ENCODE results near the gene C10orf105.
A peak's percentile ranks its signal among the peaks of the same experiment; 100 is the strongest.

The C10orf105 gene

GRCh38 chr10:71719464-71720201, at the start of gene C10orf105:
Gene C10orf105, minus strand, starts transcription at chr10:71719778. Its CDS starts 3,441 bp downstream, at chr10:71716337.
- no peak within 1 kb of the TSS for H3K4me3 Mint-ChIP-seq
- H3K27me3 Mint-ChIP-seq, result no peaks in the 10 kb centered on the region
- H3K27ac Mint-ChIP-seq, result peak within 1 kb of the TSS; percentile 66
- H3K36me3 Mint-ChIP-seq (ENCODE audit: low read depth), result peaks cover 22% of the 10 kb centered on the region
- H3K9me3 Mint-ChIP-seq, result no peaks in the 10 kb centered on the region
- peaks cover 83% of the 10 kb centered on the region for H3K4me1 Mint-ChIP-seq (ENCODE audit: low read depth)
- intact Hi-C loops (cut with micrococcal nuclease), result no loop called here

- peaks cover 93% of the 10 kb centered on the region for H3K36me3 Mint-ChIP-seq (ENCODE audit: low read depth)
- H3K9me3 Mint-ChIP-seq, result no peaks in the 10 kb centered on the region
- H3K4me3 Mint-ChIP-seq, result peak overlapping the region; percentile 58
- H3K27me3 Mint-ChIP-seq, result no peaks in the 10 kb centered on the region
- peak overlapping the region; percentile 90 for H3K27ac Mint-ChIP-seq
- intact Hi-C loops (cut with micrococcal nuclease), result loop anchor here (1.0 kb wide), 1 partner anchor 9 kb away; no protein-coding TSS in a partner anchor
- H3K4me1 Mint-ChIP-seq (ENCODE audit: low read depth), result peaks cover 89% of the 10 kb centered on the region
These were observed 48.0 kb upstream of the C10orf105 start for GRCh38 chr10:71767420-71768035.

DNA sequence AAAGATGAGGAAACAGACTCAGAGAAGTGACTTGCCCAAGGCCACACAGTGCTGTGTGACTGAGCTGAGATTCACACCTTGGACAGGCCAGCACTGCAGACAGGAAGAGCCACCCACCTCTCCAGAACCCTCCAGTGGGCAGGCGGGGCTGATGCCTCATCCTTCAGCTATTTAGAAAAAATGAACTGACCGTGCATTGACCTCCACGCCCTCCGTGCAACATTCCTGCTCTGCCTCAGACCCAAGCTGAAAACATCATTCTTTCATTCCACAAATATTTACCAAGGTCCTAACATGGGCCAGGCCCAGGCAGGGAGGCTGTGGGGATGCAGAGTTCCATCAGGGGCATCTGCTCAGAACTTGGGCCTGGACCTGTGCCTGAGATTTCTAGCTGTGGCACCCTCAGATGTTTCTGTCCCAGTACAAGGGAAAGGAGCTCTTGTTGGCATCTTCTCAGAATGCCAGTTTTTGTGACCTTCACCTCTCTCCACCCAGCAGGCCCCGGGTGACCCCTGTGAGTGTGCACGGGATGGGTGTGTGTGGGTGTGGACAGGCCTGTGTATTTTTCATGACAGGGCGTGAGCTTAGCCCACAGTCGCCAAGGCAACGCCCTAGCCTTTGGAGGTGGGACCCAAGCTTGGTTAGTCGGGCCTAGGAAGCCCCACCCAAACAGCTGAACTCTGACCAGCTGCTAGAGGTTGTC, 47.3 kb upstream of the C10orf105 start:
- intact Hi-C loops (cut with micrococcal nuclease), result no loop called here
- Mint-ChIP-seq H3K4me3 (peak overlapping the region; percentile 58), H3K36me3 (ENCODE audit: low read depth) (peaks cover 93% of the 10 kb centered on the region), H3K9me3 (no peaks in the 10 kb centered on the region), H3K27me3 (no peaks in the 10 kb centered on the region), H3K27ac (peak overlapping the region; percentile 90), H3K4me1 (ENCODE audit: low read depth) (peaks cover 89% of the 10 kb centered on the region)

- H3K9me3 Mint-ChIP-seq, result no peaks in the 10 kb centered on the region
- H3K4me1 Mint-ChIP-seq (ENCODE audit: low read depth), result peaks cover 89% of the 10 kb centered on the region
- no peak overlapping the region for H3K4me3 Mint-ChIP-seq
- H3K36me3 Mint-ChIP-seq (ENCODE audit: low read depth), result peaks cover 93% of the 10 kb centered on the region
- intact Hi-C loops (cut with micrococcal nuclease), result no loop called here
- peak overlapping the region; percentile 90 for H3K27ac Mint-ChIP-seq
- no peaks in the 10 kb centered on the region for H3K27me3 Mint-ChIP-seq
These were observed 46.5 kb upstream of the C10orf105 start for GRCh38 chr10:71765906-71766716.

- intact Hi-C loops (cut with micrococcal nuclease), result no loop called here
These were observed 45.8 kb upstream of the C10orf105 start for GRCh38 chr10:71765176-71765904.

GRCh38 chr10:71763352-71764127, 44.0 kb upstream of the C10orf105 start:
- Mint-ChIP-seq H3K9me3 (no peaks in the 10 kb centered on the region), H3K36me3 (ENCODE audit: low read depth) (peaks cover 97% of the 10 kb centered on the region), H3K27ac (peak overlapping the region; percentile 79), H3K4me1 (ENCODE audit: low read depth) (peaks cover 82% of the 10 kb centered on the region), H3K4me3 (no peak overlapping the region), H3K27me3 (no peaks in the 10 kb centered on the region)
- intact Hi-C loops (cut with micrococcal nuclease), result no loop called here

More at GRCh38 chr10:71765176-71765904, 45.8 kb upstream of the C10orf105 start:
- Mint-ChIP-seq H3K9me3 (no peaks in the 10 kb centered on the region), H3K27me3 (no peaks in the 10 kb centered on the region), H3K36me3 (ENCODE audit: low read depth) (peaks cover 93% of the 10 kb centered on the region), H3K4me3 (no peak overlapping the region), H3K4me1 (ENCODE audit: low read depth) (peaks cover 89% of the 10 kb centered on the region), H3K27ac (peak overlapping the region; percentile 79)

- Mint-ChIP-seq H3K27ac (peak overlapping the region; percentile 31), H3K27me3 (no peaks in the 10 kb centered on the region), H3K4me3 (no peak overlapping the region), H3K36me3 (ENCODE audit: low read depth) (peaks cover 97% of the 10 kb centered on the region), H3K9me3 (no peaks in the 10 kb centered on the region), H3K4me1 (ENCODE audit: low read depth) (peaks cover 83% of the 10 kb centered on the region)
- intact Hi-C loops (cut with micrococcal nuclease), result no loop called here
These were observed 42.7 kb upstream of the C10orf105 start for GRCh38 chr10:71762324-71762723.

DNA sequence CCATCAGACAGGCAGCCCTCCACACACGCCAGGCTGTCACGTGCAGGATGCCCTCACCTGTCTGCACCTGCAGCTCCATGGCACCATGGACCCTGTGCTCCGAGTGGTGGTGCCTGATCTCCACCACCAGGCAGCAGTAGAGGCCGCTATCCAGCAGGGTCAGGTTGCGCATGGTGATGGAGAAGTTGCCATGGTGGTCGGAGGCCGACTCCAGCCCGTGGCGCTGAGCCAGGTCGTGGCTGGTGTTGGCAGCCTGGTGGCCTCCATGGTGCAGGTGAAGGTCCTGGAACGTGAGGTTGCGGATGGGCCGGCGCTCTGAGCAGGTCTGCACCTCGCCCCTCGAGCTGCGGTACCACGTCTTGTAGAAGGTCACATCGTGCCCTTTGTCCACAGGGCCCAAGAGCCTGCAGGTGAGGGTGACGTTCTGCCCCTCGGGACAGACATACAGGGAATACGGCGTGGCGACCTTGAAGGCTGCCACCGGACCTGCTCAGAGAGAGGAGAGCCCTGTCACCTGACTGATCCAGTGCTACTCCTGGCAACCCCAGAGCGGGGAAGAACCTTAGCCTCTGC, 42.0 kb upstream of the C10orf105 start:
- Mint-ChIP-seq H3K27ac (peak overlapping the region; percentile 12), H3K4me1 (ENCODE audit: low read depth) (peaks cover 83% of the 10 kb centered on the region), H3K9me3 (no peaks in the 10 kb centered on the region), H3K27me3 (no peaks in the 10 kb centered on the region), H3K4me3 (no peak overlapping the region), H3K36me3 (ENCODE audit: low read depth) (peaks cover 92% of the 10 kb centered on the region)
- intact Hi-C loops (cut with micrococcal nuclease), result no loop called here

- no peaks in the 10 kb centered on the region for H3K27me3 Mint-ChIP-seq
- peaks cover 83% of the 10 kb centered on the region for H3K4me1 Mint-ChIP-seq (ENCODE audit: low read depth)
- no peak overlapping the region for H3K4me3 Mint-ChIP-seq
- peak overlapping the region; percentile 12 for H3K27ac Mint-ChIP-seq
- H3K36me3 Mint-ChIP-seq (ENCODE audit: low read depth), result peaks cover 90% of the 10 kb centered on the region
- intact Hi-C loops (cut with micrococcal nuclease), result no loop called here
- H3K9me3 Mint-ChIP-seq, result no peaks in the 10 kb centered on the region
These were observed 41.5 kb upstream of the C10orf105 start for GRCh38 chr10:71761105-71761511.

DNA sequence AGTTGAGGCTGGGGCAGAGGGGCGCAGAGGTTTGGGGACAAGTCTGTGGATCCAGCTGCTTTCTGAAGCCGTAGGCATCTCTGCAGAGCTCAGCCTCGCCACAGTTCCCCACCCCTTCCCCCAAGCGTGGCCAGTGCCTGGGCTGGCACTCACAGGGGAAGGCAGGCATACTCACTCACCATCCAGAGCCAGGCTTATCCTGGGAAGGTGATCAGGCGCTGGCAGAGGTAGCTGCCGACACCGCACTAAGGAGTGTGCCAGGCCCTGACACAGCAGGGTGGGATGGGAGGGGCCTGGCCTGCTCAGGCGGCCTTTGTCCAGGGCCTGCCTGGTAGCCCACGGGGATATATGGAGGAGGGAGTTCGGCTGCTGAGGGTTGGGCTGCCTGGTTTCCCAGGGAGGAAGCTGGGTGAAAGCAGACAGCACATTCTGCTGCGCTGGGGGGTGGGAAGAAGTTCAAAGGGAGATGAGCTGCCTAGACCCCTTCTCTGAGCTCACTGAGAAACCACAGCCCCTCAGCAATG, 37.9 kb upstream of the C10orf105 start:
- intact Hi-C loops (cut with micrococcal nuclease), result loop anchor here (2.0 kb wide), 1 partner anchor 15 kb away; the partner anchor contains the start of gene VSIR
- Mint-ChIP-seq H3K27me3 (no peaks in the 10 kb centered on the region), H3K36me3 (ENCODE audit: low read depth) (peaks cover 88% of the 10 kb centered on the region), H3K4me1 (ENCODE audit: low read depth) (peaks cover 85% of the 10 kb centered on the region), H3K4me3 (peak overlapping the region; percentile 33), H3K9me3 (no peaks in the 10 kb centered on the region), H3K27ac (peak overlapping the region; percentile 74)

GRCh38 chr10:71756311-71757191, 37.0 kb upstream of the C10orf105 start:
- H3K36me3 Mint-ChIP-seq (ENCODE audit: low read depth), result peaks cover 88% of the 10 kb centered on the region
- peaks cover 85% of the 10 kb centered on the region for H3K4me1 Mint-ChIP-seq (ENCODE audit: low read depth)
- no peaks in the 10 kb centered on the region for H3K27me3 Mint-ChIP-seq
- peak overlapping the region; percentile 74 for H3K27ac Mint-ChIP-seq
- no peaks in the 10 kb centered on the region for H3K9me3 Mint-ChIP-seq
- intact Hi-C loops (cut with micrococcal nuclease), result loop anchor here (2.0 kb wide), 1 partner anchor 16 kb away; the partner anchor contains the start of gene VSIR
- peak overlapping the region; percentile 6 for H3K4me3 Mint-ChIP-seq

All from dendritic cell treated with granulocyte-macrophage colony-stimulating factor and Interleukin-4, amounts not matched to agents 40 ng/mL and 50 ng/mL, for 4 days (primary cell).